Gastroesophageal sphincter (tissue), 3 donors: ENCODE results near the gene PHLDA1.

Source experiments
- POLR2A ChIP-seq, 2 donors: fragments of 450-650 bp; IDR thresholded peaks; one replicate each; pipeline ENCODE4 v1.6.1; 2017; ENCODE audit warnings: antibody characterized with exemption in 2 of 2, mild to moderate bottlenecking in 2 of 2, moderate library complexity in 1 of 2
- TF ChIP-seq, protein P1 (sequence below), 4 experiments: fragments of 200-600 bp in 2 of 4; fragments of 450-650 bp in 2 of 4; sonication (generic) in 1 of 4; IDR thresholded peaks; one replicate each; pipeline ENCODE4 v1.5.1; 2017 to 2019; ENCODE audit warnings: antibody characterized with exemption in 4 of 4, mild to moderate bottlenecking in 2 of 4, moderate library complexity in 2 of 4

- TF ChIP-seq POLR2A (IDR thresholded peaks at IDR 0.05) = no peak
- TF ChIP-seq, protein P1, sequence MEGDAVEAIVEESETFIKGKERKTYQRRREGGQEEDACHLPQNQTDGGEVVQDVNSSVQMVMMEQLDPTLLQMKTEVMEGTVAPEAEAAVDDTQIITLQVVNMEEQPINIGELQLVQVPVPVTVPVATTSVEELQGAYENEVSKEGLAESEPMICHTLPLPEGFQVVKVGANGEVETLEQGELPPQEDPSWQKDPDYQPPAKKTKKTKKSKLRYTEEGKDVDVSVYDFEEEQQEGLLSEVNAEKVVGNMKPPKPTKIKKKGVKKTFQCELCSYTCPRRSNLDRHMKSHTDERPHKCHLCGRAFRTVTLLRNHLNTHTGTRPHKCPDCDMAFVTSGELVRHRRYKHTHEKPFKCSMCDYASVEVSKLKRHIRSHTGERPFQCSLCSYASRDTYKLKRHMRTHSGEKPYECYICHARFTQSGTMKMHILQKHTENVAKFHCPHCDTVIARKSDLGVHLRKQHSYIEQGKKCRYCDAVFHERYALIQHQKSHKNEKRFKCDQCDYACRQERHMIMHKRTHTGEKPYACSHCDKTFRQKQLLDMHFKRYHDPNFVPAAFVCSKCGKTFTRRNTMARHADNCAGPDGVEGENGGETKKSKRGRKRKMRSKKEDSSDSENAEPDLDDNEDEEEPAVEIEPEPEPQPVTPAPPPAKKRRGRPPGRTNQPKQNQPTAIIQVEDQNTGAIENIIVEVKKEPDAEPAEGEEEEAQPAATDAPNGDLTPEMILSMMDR (IDR thresholded peaks at IDR 0.05) = no peak
These were observed 4.9 kb downstream of the PHLDA1 start for GRCh38 chr12:76026643-76027063.
